Thymus (tissue), 11 donors: ENCODE results near the gene FMN2. TPM values are rescaled to one million over a fixed set of nuclear protein-coding genes. Genes with fewer than 3 reads are reported as not detected.

ENCODE experiments used
- DNase-seq, 9 donors: peaks; one replicate each; pipeline ENCODE4 v3.0.0-alpha.2; 2013; ENCODE audit warnings: low spot score in 9 of 9, low read depth in 6 of 9, missing footprints in 1 of 9
- H3K27ac ChIP-seq, 2 donors: one replicate each; pipeline ENCODE4 v1.5.1; 2013; ENCODE audit warnings: control low read depth in 1 of 2, low read depth in 1 of 2, low read length in 1 of 2, mild to moderate bottlenecking in 1 of 2, moderate library complexity in 1 of 2
- H3K27me3 ChIP-seq, 2 donors: one replicate each; pipeline ENCODE4 v1.5.1; 2013; ENCODE audit warnings: low read length in 1 of 2; ENCODE audit not compliant: control insufficient read depth in 2 of 2, insufficient read depth in 1 of 2
- H3K36me3 ChIP-seq, 2 donors: one replicate each; pipeline ENCODE4 v1.5.1; 2013; ENCODE audit warnings: low read length in 1 of 2, mild to moderate bottlenecking in 1 of 2, moderate library complexity in 1 of 2; ENCODE audit not compliant: control insufficient read depth in 2 of 2, insufficient read depth in 2 of 2
- H3K4me1 ChIP-seq, 2 donors: one replicate each; pipeline ENCODE4 v1.5.1; 2013; ENCODE audit warnings: low read length in 2 of 2; ENCODE audit not compliant: control insufficient read depth in 2 of 2, insufficient read depth in 2 of 2
- H3K4me3 ChIP-seq, 2 donors: one replicate each; pipeline ENCODE4 v1.5.1; 2013; ENCODE audit warnings: low read length in 2 of 2, control low read depth in 1 of 2, mild to moderate bottlenecking in 1 of 2
- H3K9me3 ChIP-seq, 2 donors: one replicate each; pipeline ENCODE4 v1.5.1; 2013; ENCODE audit warnings: low read length in 1 of 2, mild to moderate bottlenecking in 1 of 2; ENCODE audit not compliant: control insufficient read depth in 2 of 2, insufficient read depth in 1 of 2
- WGBS: extraction: QIAGEN DNeasy Blood & Tissue Kit; methylation state at CpG from one replicate; pipeline ENCODE4 v1.1.7; 2013; 5-methylcytosine and 5-hydroxymethylcytosine counted together
- polyA plus RNA-seq: library from polyadenylated mRNA; stranded (reverse); fragments of 200-250 nt; gene quantifications from one replicate; pipeline ENCODE4 v1.2.3, GENCODE V29; 2013
- total RNA-seq: library from RNA; stranded (reverse); fragments of 120-200 nt; gene quantifications from one replicate; pipeline ENCODE4 v1.2.4, GENCODE V29; 2013
- donor health status: healthy.

Gene FMN2
- total and polyA plus RNA-seq, 2 donors: 0.14 to 0.24 TPM

DNA sequence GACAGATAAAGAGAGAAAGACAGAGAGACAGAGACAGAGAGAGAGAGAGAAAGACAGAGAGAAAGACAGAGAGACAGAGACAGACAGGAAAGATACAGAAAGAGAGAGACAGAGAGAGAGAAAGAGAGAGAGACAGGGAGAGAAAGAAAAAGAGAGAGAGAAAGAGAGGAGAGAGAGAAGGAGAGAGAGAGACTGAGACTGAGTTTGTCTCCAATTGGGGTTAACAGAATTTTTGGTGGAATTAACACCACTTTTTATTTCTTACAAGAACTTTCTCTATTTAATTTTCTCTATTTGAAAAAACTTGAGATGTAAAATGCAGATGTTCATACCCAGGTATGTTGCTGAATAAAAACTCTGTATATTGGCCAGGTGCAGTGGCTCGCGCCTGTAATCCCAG lies 56.6 kb downstream of the FMN2 start:
- WGBS: 99% methylated on average over 2 of the region's 2 CpGs
- DNase-seq: no peak

DNA sequence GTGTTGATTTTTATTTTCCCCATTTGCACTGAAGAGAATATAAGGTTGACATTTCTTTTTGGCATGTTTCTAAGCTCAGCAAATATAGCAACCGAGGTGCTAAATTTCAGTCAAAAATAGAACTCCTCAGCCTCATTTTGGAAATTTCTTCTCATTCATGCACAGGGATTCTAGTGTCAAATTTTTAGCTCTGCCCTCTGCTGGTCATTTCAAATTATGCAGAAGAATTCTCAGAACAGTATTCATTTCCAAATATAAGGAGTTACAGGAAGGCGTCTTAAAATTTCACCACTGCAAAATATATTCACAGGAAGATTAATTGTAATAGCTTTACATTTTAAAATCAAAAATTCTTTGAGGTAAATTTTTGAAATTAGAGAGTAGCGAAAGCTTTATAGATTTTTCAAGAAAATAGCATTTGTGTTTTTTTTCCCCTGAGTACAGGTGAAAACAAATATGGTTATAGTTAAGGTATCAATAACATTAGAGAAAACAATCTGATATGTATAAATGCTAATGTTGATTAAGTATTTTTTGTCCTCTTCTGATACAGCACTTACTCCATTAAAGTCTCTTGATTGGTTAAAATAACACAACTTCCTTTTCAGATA lies 57.9 kb downstream of the FMN2 start:
- no peaks in the 10 kb centered on the region for H3K4me1 ChIP-seq
- H3K9me3 ChIP-seq: no peaks in the 10 kb centered on the region
- WGBS: 49% methylated on average over 3 of the region's 3 CpGs
- H3K27ac ChIP-seq: no peak overlapping the region
- H3K4me3 ChIP-seq: no peak overlapping the region
- H3K36me3 ChIP-seq: no peaks in the 10 kb centered on the region
- DNase-seq: peak in 2 of 9 donors; percentile 8 to 20
- H3K27me3 ChIP-seq: no peaks in the 10 kb centered on the region

More for the DNA sequence above, 56.6 kb downstream of the FMN2 start:
- Histone ChIP-seq H3K36me3 (no peaks in the 10 kb centered on the region), H3K27ac (no peak overlapping the region), H3K4me1 (no peaks in the 10 kb centered on the region), H3K27me3 (no peaks in the 10 kb centered on the region), H3K9me3 (no peaks in the 10 kb centered on the region), H3K4me3 (no peak overlapping the region)

DNA sequence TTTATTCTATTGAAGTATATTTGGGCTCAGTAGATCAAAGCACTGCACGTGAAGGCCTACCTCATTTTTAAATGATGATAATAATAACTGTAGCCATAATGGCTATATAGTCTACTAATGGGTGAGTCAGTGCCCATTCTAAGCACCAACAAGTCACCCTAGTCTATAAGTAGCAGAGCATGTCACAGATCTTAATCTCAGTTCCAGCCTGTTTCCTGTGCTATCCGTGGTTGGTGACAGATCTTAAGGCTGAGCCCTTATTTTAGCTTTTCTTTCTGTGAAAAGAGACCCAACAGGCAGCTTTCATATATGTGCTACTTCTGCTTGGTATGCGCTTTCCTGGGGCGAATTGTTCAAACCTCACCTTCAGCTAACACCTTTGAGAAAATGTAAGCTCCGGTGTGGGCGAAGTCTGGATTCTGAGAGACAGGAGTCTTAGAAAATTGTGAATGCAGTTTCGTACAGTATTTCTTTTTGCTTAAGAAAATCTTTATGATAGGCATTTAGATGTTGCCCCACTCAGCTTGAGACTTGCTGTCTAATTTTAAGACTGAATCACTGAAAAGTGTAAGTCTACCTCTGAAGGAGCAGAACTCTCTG lies 59.6 kb downstream of the FMN2 start:
- H3K27ac ChIP-seq: no peak overlapping the region
- no peaks in the 10 kb centered on the region for H3K36me3 ChIP-seq
- no peak for DNase-seq
- H3K27me3 ChIP-seq: no peaks in the 10 kb centered on the region
- no peak overlapping the region for H3K4me3 ChIP-seq
- no peaks in the 10 kb centered on the region for H3K9me3 ChIP-seq
- WGBS: 34% methylated on average over 7 of the region's 7 CpGs
- H3K4me1 ChIP-seq: no peaks in the 10 kb centered on the region

DNA sequence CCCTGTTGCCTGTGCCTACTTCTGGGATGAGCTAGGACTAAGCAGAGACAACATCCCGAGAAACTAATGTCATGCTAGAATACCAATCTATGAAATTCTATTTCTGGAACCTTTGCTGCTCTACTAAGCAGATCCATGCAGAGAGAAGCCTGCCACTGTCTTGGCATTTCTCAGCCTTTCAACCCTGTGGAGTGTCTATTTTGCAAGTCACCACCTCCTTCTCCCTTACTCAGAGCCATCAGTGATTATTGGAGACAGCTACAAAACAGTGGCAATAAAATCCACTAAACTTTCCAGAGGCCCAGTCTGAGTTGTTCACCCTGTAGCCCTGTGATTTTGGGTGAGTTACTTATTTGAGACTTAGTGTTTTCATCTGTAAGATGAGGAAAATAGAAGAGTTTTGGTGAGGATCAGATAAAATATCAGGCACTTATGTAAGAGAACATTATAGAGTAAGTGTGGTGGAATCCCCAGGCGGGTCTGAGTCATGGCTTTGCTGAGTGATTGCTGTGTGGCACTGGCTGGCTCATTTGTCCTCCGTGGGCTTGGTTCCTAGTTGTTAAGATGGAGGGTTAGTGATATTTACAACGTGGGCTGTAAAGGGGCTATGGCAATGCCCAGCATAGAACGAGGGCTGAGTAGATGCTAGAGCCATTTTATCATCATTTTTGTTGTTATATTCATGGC lies 61.1 kb downstream of the FMN2 start:
- H3K27me3 ChIP-seq: no peaks in the 10 kb centered on the region
- no peaks in the 10 kb centered on the region for H3K4me1 ChIP-seq
- WGBS: 83% methylated on average over 5 of the region's 5 CpGs

DNA sequence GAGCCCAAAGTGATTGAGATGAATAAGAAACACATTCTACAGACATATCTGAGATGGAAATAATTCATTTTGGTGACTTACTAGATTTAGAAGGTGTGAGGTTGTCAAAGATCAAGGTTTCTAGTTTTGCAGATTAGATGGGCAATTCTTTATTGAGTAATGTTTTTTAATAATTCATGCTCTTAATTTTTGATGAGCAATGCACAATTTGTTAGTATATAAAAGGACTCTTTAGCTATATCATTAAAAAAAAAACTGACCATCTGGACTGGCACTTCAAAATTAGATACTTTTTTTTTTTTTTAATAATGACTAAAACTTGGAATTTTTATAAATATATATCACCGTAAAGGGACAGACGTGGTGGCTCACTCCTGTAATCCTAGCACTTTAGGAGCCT lies 63.9 kb downstream of the FMN2 start:
- 98% methylated on average over 2 of the region's 2 CpGs for WGBS

More for the DNA sequence above, 61.1 kb downstream of the FMN2 start:
- H3K27ac ChIP-seq: no peak overlapping the region
- H3K36me3 ChIP-seq: no peaks in the 10 kb centered on the region
- no peak for DNase-seq
- no peak overlapping the region for H3K4me3 ChIP-seq
- H3K9me3 ChIP-seq: no peaks in the 10 kb centered on the region

DNA sequence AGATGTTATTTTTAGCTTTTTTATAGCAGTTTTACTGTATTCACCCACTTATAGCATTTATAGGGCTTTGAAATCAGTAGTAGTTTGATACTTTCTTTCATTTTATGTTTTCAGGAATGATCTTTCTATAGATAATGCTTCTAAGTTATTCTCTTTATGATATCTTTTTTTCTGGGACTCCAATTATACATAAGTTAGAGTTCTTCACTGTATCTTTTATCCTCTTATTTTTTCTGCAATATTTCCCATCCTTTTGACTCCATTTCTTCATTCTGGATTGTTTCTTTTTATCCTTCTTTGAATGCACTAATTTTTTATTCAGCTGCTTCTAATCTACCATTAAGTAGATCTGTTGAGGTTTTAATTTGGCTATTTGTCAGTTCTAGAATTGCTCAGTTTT lies 73.1 kb downstream of the FMN2 start:
- no peak for DNase-seq
- Histone ChIP-seq H3K9me3 (peaks cover 0 to 3% of the 10 kb centered on the region in 2 donors), H3K4me1 (no peaks in the 10 kb centered on the region), H3K36me3 (no peaks in the 10 kb centered on the region), H3K27me3 (no peaks in the 10 kb centered on the region), H3K27ac (no peak overlapping the region), H3K4me3 (no peak overlapping the region)

More for the DNA sequence above, 63.9 kb downstream of the FMN2 start:
- no peak overlapping the region for H3K4me3 ChIP-seq
- H3K4me1 ChIP-seq: no peaks in the 10 kb centered on the region
- no peaks in the 10 kb centered on the region for H3K9me3 ChIP-seq
- H3K27me3 ChIP-seq: no peaks in the 10 kb centered on the region
- DNase-seq: no peak
- H3K36me3 ChIP-seq: no peaks in the 10 kb centered on the region
- H3K27ac ChIP-seq: no peak overlapping the region

DNA sequence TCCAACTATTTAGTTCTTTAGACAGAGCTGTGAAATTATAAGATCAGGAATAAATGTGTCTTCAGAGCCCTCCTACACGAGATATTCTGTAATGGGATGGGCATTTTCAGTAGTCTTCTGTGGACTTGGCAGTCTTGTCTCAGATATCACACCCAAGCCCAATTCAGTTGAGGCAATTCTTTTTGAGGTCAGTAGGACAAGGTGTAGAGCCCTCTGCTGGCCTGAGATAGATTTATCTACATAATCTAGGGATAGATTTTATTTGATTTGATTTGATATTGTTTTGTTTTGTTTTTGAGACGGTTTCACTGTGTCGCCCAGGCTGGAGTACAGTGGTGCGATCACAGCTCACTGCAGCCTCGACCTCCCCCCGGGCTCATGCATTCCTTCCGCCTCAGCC lies 77.5 kb downstream of the FMN2 start:
- H3K4me3 ChIP-seq: no peak overlapping the region
- H3K36me3 ChIP-seq: no peaks in the 10 kb centered on the region
- DNase-seq: no peak
- WGBS: 80% methylated on average over 7 of the region's 7 CpGs
- no peak overlapping the region for H3K27ac ChIP-seq
- H3K4me1 ChIP-seq: no peaks in the 10 kb centered on the region
- H3K9me3 ChIP-seq: no peaks in the 10 kb centered on the region
- no peaks in the 10 kb centered on the region for H3K27me3 ChIP-seq

DNA sequence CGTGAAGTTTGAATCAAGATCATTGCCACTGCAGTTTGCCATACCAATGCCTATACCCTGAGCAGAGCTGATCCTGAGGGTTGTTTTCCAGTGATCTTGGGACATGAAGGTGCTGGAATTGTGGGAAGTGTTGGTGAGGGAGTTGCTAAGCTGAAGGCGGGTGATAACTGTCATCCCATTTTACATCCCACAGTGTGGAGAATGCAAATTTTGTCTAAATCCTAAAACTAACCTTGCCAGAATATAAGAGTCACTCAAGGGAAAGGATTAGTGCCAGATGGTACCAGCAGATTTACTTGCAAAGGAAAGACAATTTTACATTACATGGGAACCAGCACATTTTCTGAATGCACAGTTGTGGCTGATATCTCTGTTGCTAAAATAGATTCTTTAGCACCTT lies 78.6 kb downstream of the FMN2 start:
- Histone ChIP-seq H3K4me3 (no peak overlapping the region), H3K9me3 (no peaks in the 10 kb centered on the region), H3K36me3 (no peaks in the 10 kb centered on the region), H3K27ac (no peak overlapping the region), H3K27me3 (no peaks in the 10 kb centered on the region), H3K4me1 (no peaks in the 10 kb centered on the region)
- WGBS: 95% methylated on average over 2 of the region's 2 CpGs
- DNase-seq: no peak

DNA sequence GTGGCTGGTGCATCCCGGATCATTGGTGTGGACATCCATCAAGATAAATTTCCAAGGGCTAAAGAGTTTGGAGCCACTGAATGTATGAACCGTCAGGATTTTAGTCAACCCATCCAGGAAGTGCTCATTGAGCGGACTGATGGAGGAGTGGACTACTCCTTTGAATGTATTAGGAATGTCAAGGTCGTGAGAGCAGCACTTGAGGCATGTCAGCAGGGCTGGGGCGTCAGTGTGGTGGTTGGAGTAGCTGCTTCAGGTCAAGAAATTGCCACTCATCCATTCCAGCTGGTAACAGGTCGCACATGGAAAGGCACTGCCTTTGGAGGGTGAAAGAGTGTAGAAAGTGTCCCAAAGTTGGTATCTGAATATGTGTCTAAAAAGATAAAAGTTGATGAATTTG lies 79.1 kb downstream of the FMN2 start:
- Histone ChIP-seq H3K4me1 (no peaks in the 10 kb centered on the region), H3K27me3 (no peaks in the 10 kb centered on the region), H3K9me3 (no peaks in the 10 kb centered on the region), H3K4me3 (no peak overlapping the region), H3K27ac (no peak overlapping the region), H3K36me3 (no peaks in the 10 kb centered on the region)
- DNase-seq: no peak
- 79% methylated on average over 6 of the region's 6 CpGs for WGBS
